T-cell (primary cell): ENCODE results near the gene APOBEC3F. TPM values are rescaled to one million over a fixed set of nuclear protein-coding genes. Genes with fewer than 3 reads are reported as not detected.
A peak's percentile ranks its signal among the peaks of the same experiment; 100 is the strongest.

Experiments used
- ATAC-seq, 4 experiments: fragments of 200-7000 bp in 3 of 4; fragments of 150-1000 bp in 1 of 4; cut with Tn5 transposase; replicated peaks in 1 of 4; 1 replicate in 3 of 4; 2 replicates in 1 of 4; pipeline ENCODE4 v1.10.0; 2021; ENCODE audit warnings: moderate library complexity in 3 of 4, mild to moderate bottlenecking in 2 of 4, moderate number of reproducible peaks in 1 of 4
- CTCF ChIA-PET, 2 donors: fragments of 300-600 bp; sonication (Branson Sonifier 250); formaldehyde crosslinking; loops; one replicate each; lab custom pipeline; 2022; ENCODE audit warnings: antibody characterized with exemption in 2 of 2; lab: Charles Lee
- POLR2A ChIA-PET, 2 donors: fragments of 300-600 bp; sonication (Branson Sonifier 250); formaldehyde crosslinking; loops; one replicate each; lab custom pipeline; 2022; ENCODE audit warnings: antibody characterized with exemption in 2 of 2; lab: Charles Lee
- DNase-seq, 35 experiments: peaks; one replicate each; pipeline versions ENCODE4 v3.0.0 to v3.0.0-alpha.2; 2013 to 2023
- H3K27ac ChIP-seq: one replicate; pipeline ENCODE4 v1.5.1; 2013; ENCODE audit warnings: low read length
- H3K27me3 ChIP-seq, 2 experiments: replicated peaks in 1 of 2; 1 replicate in 1 of 2; 2 replicates in 1 of 2; pipeline versions ENCODE4 v1.6.1 to v1.7.0; 2013; ENCODE audit warnings: low read length in 1 of 2, mixed read lengths in 1 of 2; ENCODE audit not compliant: control insufficient read depth in 2 of 2, insufficient read depth in 2 of 2; ENCODE audit errors: extremely low read depth in 1 of 2
- H3K36me3 ChIP-seq, 2 donors: 1 replicate in 1 of 2; 2 replicates in 1 of 2; pipeline versions ENCODE4 v1.6.1 to v1.7.0; 2013; ENCODE audit warnings: low read length in 1 of 2; ENCODE audit not compliant: control insufficient read depth in 2 of 2, insufficient read depth in 1 of 2; ENCODE audit errors: extremely low read depth in 1 of 2
- H3K4me1 ChIP-seq, 2 experiments: 1 replicate in 1 of 2; 2 replicates in 1 of 2; pipeline versions ENCODE4 v1.6.1 to v1.7.0; 2013; ENCODE audit warnings: low read length in 2 of 2, mixed read lengths in 1 of 2; ENCODE audit not compliant: insufficient read depth in 2 of 2, control insufficient read depth in 1 of 2; ENCODE audit errors: extremely low read depth in 1 of 2
- H3K4me3 ChIP-seq, 2 donors: 1 replicate in 1 of 2; 2 replicates in 1 of 2; pipeline versions ENCODE4 v1.5.1 to v1.7.0; 2013; ENCODE audit warnings: mild to moderate bottlenecking in 2 of 2, low read length in 1 of 2, moderate library complexity in 1 of 2; ENCODE audit not compliant: control insufficient read depth in 1 of 2; ENCODE audit errors: extremely low read depth in 1 of 2
- H3K9me3 ChIP-seq: 2 replicates; pipeline ENCODE4 v1.7.0; 2013
- H3K27ac Mint-ChIP-seq, 2 donors: one replicate each; pipeline ENCODE4 v1.8.0; 2020 to 2021; ENCODE audit warnings: mild to moderate bottlenecking in 2 of 2, mixed read lengths in 2 of 2
- H3K27me3 Mint-ChIP-seq, 2 donors: one replicate each; pipeline ENCODE4 v1.8.0; 2021 to 2022; ENCODE audit warnings: mixed read lengths in 2 of 2
- H3K36me3 Mint-ChIP-seq: one replicate; pipeline ENCODE4 v1.8.0; 2021; ENCODE audit warnings: mixed read lengths
- H3K4me1 Mint-ChIP-seq, 3 donors: one replicate each; pipeline ENCODE4 v1.8.0; 2020 to 2022; ENCODE audit warnings: mixed read lengths in 3 of 3, mild to moderate bottlenecking in 1 of 3
- H3K4me3 Mint-ChIP-seq, 3 donors: one replicate each; pipeline ENCODE4 v1.8.0; 2020 to 2022; ENCODE audit warnings: mild to moderate bottlenecking in 3 of 3, mixed read lengths in 3 of 3, moderate library complexity in 3 of 3
- H3K9me3 Mint-ChIP-seq, 3 donors: one replicate each; pipeline ENCODE4 v1.8.0; 2020 to 2022; ENCODE audit warnings: mixed read lengths in 3 of 3
- WGBS: methylation state at CpG from one replicate; pipeline ENCODE4 v1.1.5; 2013; ENCODE audit warnings: missing lambda C conversion rate; ENCODE audit not compliant: insufficient coverage; 5-methylcytosine and 5-hydroxymethylcytosine counted together
- total RNA-seq, 35 experiments: library from RNA in 6 of 35; stranded (reverse) in 6 of 35; fragments of 120-200 nt in 1 of 35; gene quantifications; one replicate each; pipeline versions ENCODE4 v1.2.1 to v1.2.4 and lab custom pipeline; 2013 to 2026

APOBEC3F gene
- total RNA-seq, 5 donors from 2014 or later (not counting 1 experiment from before 2014, with no cell fraction given): 14.3 to 29.1 (median 18.5) TPM

DNA sequence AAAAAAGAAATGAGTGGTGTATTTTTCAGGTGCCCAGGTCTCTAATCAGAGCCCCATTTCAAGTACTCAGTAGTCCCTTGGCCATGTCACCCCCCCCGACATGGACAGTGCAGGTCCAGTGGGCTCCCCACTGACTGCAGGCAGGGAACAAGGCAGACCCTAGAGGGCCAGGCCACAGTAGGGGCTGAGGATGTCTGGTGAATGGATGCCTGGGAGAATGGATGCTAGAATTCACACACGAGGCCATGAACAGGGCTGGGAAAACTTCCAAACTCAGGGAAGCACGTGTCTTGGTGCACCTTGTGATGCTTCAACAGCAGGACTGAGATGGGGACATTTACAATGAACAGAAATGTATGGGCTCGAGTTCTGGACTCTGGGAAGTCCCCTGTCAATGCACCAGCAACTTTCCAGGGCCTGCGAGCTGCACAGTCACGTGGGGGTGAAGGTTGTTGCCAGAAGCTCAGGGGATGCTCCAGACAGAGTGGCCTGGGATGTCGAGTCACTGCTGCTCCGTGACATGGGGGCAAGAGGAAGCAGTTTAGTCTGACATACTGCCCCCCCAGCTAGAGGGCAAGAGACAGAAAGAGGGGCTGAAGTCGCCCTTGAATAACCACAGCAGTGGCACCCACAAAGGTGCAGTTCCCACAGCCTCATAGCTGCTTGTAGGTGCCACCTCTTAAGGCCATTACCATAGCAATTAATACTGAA, 39.5 kb downstream of the APOBEC3F start:
- peak in 21 of 35 experiments; percentile 9 to 62 (median 38) for DNase-seq
- H3K4me3 Mint-ChIP-seq: peak overlapping the region in 2 of 3 donors; percentile 39 to 57
- POLR2A ChIA-PET: interaction anchor here in 1 of 2 donors (0.7 to 1.1 kb wide), 4 partner anchors 10 to 161 kb away, joined by 3 to 4 read pairs (median 3); no protein-coding TSS in a partner anchor
- H3K4me3 ChIP-seq: peak overlapping the region in 1 of 2 donors; percentile 15
- ATAC-seq: no peak
- CTCF ChIA-PET: interaction anchor here (0.6 to 1.1 kb wide), 2 partner anchors 14 to 306 kb away, joined by 3 to 7 read pairs; no protein-coding TSS in a partner anchor
- H3K4me1 ChIP-seq: peaks cover 4 to 83% of the 10 kb centered on the region in 2 experiments
- peaks cover 0 to 3% of the 10 kb centered on the region in 2 experiments for H3K27me3 ChIP-seq
- peaks cover 23% of the 10 kb centered on the region for H3K36me3 Mint-ChIP-seq
- peaks cover 6 to 44% of the 10 kb centered on the region in 2 donors for H3K36me3 ChIP-seq
- H3K9me3 ChIP-seq: no peaks in the 10 kb centered on the region
- H3K27ac Mint-ChIP-seq: peak overlapping the region; percentile 75 to 85
- H3K27ac ChIP-seq: peak overlapping the region; percentile 89
- H3K27me3 Mint-ChIP-seq: no peaks in the 10 kb centered on the region
- no peaks in the 10 kb centered on the region for H3K9me3 Mint-ChIP-seq
- WGBS: 37% methylated on average over 7 of the region's 9 CpGs
- H3K4me1 Mint-ChIP-seq: peaks cover 41 to 67% (median 55%) of the 10 kb centered on the region in 3 donors

DNA sequence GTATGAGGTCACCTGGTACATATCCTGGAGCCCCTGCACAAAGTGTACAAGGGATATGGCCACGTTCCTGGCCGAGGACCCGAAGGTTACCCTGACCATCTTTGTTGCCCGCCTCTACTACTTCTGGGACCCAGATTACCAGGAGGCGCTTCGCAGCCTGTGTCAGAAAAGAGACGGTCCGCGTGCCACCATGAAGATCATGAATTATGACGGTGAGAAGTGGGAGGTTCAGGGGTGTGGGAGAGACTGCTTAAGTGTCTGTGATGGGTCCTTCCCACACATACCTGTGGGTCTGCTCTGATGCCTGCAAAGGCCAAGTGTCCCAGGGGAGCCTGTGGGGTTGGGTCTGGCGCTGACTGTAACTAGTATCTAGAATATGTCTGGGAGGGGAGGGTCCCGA, 40.4 kb downstream of the APOBEC3F start:
- no peak for ATAC-seq

DNA sequence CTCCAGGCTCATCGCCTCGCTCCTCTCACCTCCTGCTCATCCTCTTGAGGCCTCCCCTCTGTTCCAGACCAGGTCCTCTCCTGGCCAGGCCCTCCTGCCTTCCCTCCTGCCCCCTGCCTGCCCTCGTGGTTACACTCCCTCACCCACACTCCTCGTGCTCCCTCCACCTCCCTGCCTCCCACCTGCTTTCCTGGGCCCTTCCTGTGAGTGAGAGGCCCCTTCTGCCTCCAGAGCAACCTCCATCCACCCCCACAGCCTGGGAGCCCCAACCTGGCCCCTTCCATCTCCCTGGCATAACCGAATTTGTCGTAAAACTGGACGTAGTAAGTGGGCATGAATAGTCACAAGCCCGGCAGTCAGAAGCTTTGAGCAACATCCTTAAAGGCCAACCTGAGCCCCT, 40.9 kb downstream of the APOBEC3F start:
- H3K27me3 ChIP-seq: peaks cover 0 to 3% of the 10 kb centered on the region in 2 experiments
- H3K27me3 Mint-ChIP-seq: no peaks in the 10 kb centered on the region
- H3K36me3 ChIP-seq: peaks cover 6 to 50% of the 10 kb centered on the region in 2 donors
- no peak for ATAC-seq
- H3K9me3 Mint-ChIP-seq: no peaks in the 10 kb centered on the region
- ChIA-PET CTCF (no interaction called here), POLR2A (no interaction called here)
- H3K27ac ChIP-seq: peak overlapping the region; percentile 89
- no peak overlapping the region for H3K4me3 ChIP-seq
- peaks cover 46 to 67% (median 51%) of the 10 kb centered on the region in 3 donors for H3K4me1 Mint-ChIP-seq
- WGBS: 53% methylated on average over 4 of the region's 8 CpGs
- H3K36me3 Mint-ChIP-seq: peaks cover 28% of the 10 kb centered on the region
- peaks cover 4 to 91% of the 10 kb centered on the region in 2 experiments for H3K4me1 ChIP-seq
- H3K9me3 ChIP-seq: no peaks in the 10 kb centered on the region
- no peak for DNase-seq
- peak overlapping the region in 2 of 3 donors; percentile 8 to 24 for H3K4me3 Mint-ChIP-seq
- peak overlapping the region; percentile 71 to 72 for H3K27ac Mint-ChIP-seq

More for the DNA sequence above, 40.4 kb downstream of the APOBEC3F start:
- H3K27me3 Mint-ChIP-seq: no peaks in the 10 kb centered on the region
- Histone ChIP-seq H3K9me3 (no peaks in the 10 kb centered on the region), H3K36me3 (peaks cover 6 to 45% of the 10 kb centered on the region in 2 donors), H3K27ac (peak overlapping the region; percentile 89), H3K4me3 (peak overlapping the region in 1 of 2 donors; percentile 15), H3K27me3 (peaks cover 0 to 3% of the 10 kb centered on the region in 2 experiments), H3K4me1 (peaks cover 4 to 90% of the 10 kb centered on the region in 2 experiments)
- CTCF ChIA-PET: interaction anchor here (0.6 to 1.1 kb wide), 2 partner anchors 14 to 305 kb away, joined by 3 to 7 read pairs; no protein-coding TSS in a partner anchor
- no peaks in the 10 kb centered on the region for H3K9me3 Mint-ChIP-seq
- DNase-seq: no peak
- peak overlapping the region in 2 of 3 donors; percentile 8 to 42 for H3K4me3 Mint-ChIP-seq
- POLR2A ChIA-PET: interaction anchor here in 1 of 2 donors (1.0 to 1.1 kb wide), 2 partner anchors 17 to 18 kb away, joined by 3 read pairs; no protein-coding TSS in a partner anchor
- peaks cover 23% of the 10 kb centered on the region for H3K36me3 Mint-ChIP-seq
- peak overlapping the region; percentile 71 to 76 for H3K27ac Mint-ChIP-seq
- 82% methylated on average over 7 of the region's 12 CpGs for WGBS
- H3K4me1 Mint-ChIP-seq: peaks cover 45 to 68% (median 52%) of the 10 kb centered on the region in 3 donors

DNA sequence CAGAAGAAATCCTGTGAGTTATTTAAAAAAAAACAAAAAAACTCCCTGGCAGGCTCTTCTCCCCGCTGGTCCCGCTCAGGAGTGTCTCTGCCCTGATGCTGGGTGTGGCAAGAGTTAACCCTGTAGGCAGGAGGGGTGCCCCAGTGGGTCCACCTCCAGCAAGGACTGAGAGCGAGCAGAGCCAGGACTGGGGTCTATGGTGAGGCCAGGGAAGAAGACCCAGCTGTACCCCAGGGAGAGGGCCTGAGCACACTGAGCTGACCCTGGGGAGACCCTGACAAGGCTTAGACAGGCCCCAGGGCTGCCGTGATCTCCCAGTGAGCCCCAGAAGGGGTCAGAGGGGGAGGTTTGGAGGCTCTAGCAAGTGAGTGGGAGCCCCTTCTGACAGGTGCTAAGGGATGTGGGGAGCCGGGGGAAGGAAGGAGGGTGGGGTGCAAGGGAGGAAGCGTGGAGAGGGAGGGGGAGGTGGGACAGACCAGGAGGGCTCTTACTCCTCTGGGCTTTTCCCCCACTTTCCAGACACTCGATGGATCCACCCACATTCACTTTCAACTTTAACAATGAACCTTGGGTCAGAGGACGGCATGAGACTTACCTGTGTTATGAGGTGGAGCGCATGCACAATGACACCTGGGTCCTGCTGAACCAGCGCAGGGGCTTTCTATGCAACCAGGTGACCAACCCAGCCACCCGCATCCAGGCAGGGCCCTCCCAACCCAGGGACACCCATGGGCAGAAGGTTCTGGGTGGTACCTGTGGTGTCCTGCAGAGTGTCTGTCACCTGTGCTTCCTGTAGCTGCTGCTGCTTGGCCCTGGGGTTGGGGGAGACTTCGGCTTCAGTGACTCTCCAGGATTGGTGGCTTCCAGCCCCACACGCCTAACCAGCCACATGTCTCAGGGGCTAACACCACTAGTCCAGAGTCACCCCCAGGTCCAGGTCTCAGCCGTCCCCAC, 42.8 kb downstream of the APOBEC3F start:
- no peaks in the 10 kb centered on the region for H3K27me3 Mint-ChIP-seq
- H3K27ac Mint-ChIP-seq: peak overlapping the region; percentile 63 to 68
- peaks cover 47 to 71% (median 49%) of the 10 kb centered on the region in 3 donors for H3K4me1 Mint-ChIP-seq
- ChIA-PET CTCF (no interaction called here), POLR2A (no interaction called here)
- H3K9me3 ChIP-seq: no peaks in the 10 kb centered on the region
- 67% methylated on average over 4 of the region's 14 CpGs for WGBS
- H3K36me3 ChIP-seq: peaks cover 6 to 57% of the 10 kb centered on the region in 2 donors
- peak overlapping the region; percentile 19 for H3K27ac ChIP-seq
- H3K36me3 Mint-ChIP-seq: peaks cover 40% of the 10 kb centered on the region
- peaks cover 0 to 3% of the 10 kb centered on the region in 2 experiments for H3K27me3 ChIP-seq
- DNase-seq (no peak), ATAC-seq (no peak)
- no peaks in the 10 kb centered on the region for H3K9me3 Mint-ChIP-seq
- H3K4me3 ChIP-seq: no peak overlapping the region
- peaks cover under 1 to 94% of the 10 kb centered on the region in 2 experiments for H3K4me1 ChIP-seq
- no peak overlapping the region for H3K4me3 Mint-ChIP-seq

DNA sequence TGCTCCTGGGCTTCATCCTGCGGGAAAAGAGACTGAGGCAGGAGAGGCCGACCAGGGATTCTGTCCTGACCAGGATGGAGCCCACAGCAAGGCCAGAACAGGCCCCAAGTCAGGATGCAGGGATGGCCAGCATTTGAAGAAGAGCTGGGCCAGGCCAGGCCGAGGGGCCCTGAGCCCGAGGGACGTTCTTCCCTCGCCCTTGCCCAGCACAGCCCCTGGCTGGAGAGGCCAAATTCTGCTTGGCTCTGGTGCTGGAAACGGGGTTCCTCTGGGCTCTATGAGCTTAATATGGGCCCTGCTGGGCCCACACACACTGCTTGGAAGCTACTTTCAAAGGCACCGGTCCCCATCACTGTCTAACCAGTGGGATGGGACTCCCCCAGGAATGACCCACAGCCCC, 44.0 kb downstream of the APOBEC3F start:
- Histone ChIP-seq H3K4me3 (no peak overlapping the region), H3K27me3 (peaks cover 0 to 3% of the 10 kb centered on the region in 2 experiments), H3K9me3 (no peaks in the 10 kb centered on the region), H3K36me3 (peaks cover 6 to 52% of the 10 kb centered on the region in 2 donors), H3K4me1 (peaks cover 1 to 96% of the 10 kb centered on the region in 2 experiments), H3K27ac (no peak overlapping the region)
- ATAC-seq: no peak
- Mint-ChIP-seq H3K36me3 (peaks cover 41% of the 10 kb centered on the region), H3K4me1 (peaks cover 55 to 78% (median 61%) of the 10 kb centered on the region in 3 donors), H3K9me3 (no peaks in the 10 kb centered on the region), H3K4me3 (no peak overlapping the region), H3K27me3 (no peaks in the 10 kb centered on the region), H3K27ac (peak overlapping the region in 1 of 2 donors; percentile 43)
- DNase-seq: no peak
- POLR2A ChIA-PET: interaction anchor here in 1 of 2 donors (0.6 kb wide), 1 partner anchor 75 kb away, joined by 3 read pairs; no protein-coding TSS in a partner anchor
- WGBS: over 99% methylated on average over 8 of the region's 8 CpGs
- CTCF ChIA-PET: no interaction called here
